ENCODE results near the gene PRDM16.

DNA sequence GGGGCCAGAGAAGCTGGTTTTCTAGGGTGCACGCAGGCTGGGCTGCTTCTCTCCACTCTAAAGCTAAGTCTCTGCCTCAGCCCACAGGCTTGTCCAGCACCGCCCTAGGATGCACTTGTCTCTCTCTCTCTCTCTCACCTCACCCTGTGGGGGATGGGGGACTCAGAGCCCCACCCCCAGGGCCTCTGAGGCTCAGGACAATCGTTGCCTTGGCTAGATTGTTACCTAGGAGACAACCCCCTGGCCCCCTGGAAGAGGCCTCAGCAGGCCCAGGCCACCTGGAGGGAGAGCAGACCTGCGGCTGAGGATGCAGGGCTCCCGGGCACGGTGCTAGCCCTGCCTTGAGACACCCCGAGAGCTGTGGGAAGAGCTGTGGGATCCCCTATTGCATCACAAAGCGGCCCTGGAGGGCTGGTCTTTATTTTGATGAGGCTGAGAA is 47.8 kb upstream of the PRDM16 start, which contains the start of gene ACTRT2:
- no peak for TF ChIP-seq RAD21 (conservative IDR thresholded peaks at IDR 0.05)
- TF ChIP-seq, protein P1, sequence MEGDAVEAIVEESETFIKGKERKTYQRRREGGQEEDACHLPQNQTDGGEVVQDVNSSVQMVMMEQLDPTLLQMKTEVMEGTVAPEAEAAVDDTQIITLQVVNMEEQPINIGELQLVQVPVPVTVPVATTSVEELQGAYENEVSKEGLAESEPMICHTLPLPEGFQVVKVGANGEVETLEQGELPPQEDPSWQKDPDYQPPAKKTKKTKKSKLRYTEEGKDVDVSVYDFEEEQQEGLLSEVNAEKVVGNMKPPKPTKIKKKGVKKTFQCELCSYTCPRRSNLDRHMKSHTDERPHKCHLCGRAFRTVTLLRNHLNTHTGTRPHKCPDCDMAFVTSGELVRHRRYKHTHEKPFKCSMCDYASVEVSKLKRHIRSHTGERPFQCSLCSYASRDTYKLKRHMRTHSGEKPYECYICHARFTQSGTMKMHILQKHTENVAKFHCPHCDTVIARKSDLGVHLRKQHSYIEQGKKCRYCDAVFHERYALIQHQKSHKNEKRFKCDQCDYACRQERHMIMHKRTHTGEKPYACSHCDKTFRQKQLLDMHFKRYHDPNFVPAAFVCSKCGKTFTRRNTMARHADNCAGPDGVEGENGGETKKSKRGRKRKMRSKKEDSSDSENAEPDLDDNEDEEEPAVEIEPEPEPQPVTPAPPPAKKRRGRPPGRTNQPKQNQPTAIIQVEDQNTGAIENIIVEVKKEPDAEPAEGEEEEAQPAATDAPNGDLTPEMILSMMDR (IDR thresholded peaks at IDR 0.05; ENCODE audit: poor library complexity, severe bottlenecking): no peak
- no peak for TF ChIP-seq POLR2AphosphoS5 (IDR thresholded peaks at IDR 0.05)
- TF ChIP-seq, protein P2, sequence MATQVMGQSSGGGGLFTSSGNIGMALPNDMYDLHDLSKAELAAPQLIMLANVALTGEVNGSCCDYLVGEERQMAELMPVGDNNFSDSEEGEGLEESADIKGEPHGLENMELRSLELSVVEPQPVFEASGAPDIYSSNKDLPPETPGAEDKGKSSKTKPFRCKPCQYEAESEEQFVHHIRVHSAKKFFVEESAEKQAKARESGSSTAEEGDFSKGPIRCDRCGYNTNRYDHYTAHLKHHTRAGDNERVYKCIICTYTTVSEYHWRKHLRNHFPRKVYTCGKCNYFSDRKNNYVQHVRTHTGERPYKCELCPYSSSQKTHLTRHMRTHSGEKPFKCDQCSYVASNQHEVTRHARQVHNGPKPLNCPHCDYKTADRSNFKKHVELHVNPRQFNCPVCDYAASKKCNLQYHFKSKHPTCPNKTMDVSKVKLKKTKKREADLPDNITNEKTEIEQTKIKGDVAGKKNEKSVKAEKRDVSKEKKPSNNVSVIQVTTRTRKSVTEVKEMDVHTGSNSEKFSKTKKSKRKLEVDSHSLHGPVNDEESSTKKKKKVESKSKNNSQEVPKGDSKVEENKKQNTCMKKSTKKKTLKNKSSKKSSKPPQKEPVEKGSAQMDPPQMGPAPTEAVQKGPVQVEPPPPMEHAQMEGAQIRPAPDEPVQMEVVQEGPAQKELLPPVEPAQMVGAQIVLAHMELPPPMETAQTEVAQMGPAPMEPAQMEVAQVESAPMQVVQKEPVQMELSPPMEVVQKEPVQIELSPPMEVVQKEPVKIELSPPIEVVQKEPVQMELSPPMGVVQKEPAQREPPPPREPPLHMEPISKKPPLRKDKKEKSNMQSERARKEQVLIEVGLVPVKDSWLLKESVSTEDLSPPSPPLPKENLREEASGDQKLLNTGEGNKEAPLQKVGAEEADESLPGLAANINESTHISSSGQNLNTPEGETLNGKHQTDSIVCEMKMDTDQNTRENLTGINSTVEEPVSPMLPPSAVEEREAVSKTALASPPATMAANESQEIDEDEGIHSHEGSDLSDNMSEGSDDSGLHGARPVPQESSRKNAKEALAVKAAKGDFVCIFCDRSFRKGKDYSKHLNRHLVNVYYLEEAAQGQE (IDR thresholded peaks at IDR 0.05; ENCODE audit: borderline replicate concordance): no peak
- TF ChIP-seq SMC3 (conservative IDR thresholded peaks at IDR 0.05; ENCODE audit: poor library complexity): no peak
- no peak for TF ChIP-seq MXI1 (conservative IDR thresholded peaks at IDR 0.05; ENCODE audit: poor library complexity, severe bottlenecking)
- no peak for TF ChIP-seq EP300 (conservative IDR thresholded peaks at IDR 0.05; ENCODE audit: poor library complexity, severe bottlenecking)
- no peak for TF ChIP-seq TAF1 (IDR thresholded peaks at IDR 0.05; ENCODE audit: low read depth)
- no peak for TF ChIP-seq EZH2 (IDR thresholded peaks at IDR 0.05; ENCODE audit: borderline replicate concordance, insufficient read depth, low read length, poor library complexity, severe bottlenecking)

Data from neural cell (in vitro differentiated cells).